OCI-LY7 (cell line): ENCODE data around the gene FRAS1.

Source experiments
- EZH2phosphoT487 ChIP-seq: fragments of 200-600 bp; sonication (generic); IDR thresholded peaks from 2 replicates; pipeline ENCODE4 v1.6.1; 2018; ENCODE audit warnings: low read depth, borderline replicate concordance, mild to moderate bottlenecking, mixed run types, antibody characterized with exemption, low read length, moderate library complexity, mixed read lengths
- TF ChIP-seq, protein P1 (sequence below): fragments of 200-600 bp; sonication (generic); conservative IDR thresholded peaks from 2 replicates; pipeline ENCODE4 v1.5.1; 2014; ENCODE audit warnings: mild to moderate bottlenecking, antibody characterized with exemption, low read length, moderate library complexity, mixed read lengths

DNA sequence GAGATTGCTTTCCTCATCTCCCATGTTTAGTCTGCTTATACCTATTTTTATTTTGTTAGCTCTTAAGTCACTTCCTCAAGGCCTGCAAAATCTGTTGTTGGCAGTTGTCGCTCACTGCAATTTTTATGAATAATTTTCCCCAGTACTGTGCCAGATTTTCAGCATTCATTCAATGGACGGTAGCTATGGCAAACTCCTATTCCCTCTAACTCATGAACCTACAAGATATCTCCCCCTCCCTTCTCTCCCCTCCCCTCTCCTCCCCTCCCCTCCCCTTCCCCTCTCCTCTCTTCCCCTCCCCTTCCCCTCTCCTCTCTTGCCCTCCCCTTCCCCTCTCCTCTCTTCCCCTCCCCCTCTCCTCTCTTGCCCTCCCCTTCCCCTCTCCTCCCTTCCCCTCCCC, 160.4 kb downstream of the FRAS1 start:
- TF ChIP-seq, protein P1, sequence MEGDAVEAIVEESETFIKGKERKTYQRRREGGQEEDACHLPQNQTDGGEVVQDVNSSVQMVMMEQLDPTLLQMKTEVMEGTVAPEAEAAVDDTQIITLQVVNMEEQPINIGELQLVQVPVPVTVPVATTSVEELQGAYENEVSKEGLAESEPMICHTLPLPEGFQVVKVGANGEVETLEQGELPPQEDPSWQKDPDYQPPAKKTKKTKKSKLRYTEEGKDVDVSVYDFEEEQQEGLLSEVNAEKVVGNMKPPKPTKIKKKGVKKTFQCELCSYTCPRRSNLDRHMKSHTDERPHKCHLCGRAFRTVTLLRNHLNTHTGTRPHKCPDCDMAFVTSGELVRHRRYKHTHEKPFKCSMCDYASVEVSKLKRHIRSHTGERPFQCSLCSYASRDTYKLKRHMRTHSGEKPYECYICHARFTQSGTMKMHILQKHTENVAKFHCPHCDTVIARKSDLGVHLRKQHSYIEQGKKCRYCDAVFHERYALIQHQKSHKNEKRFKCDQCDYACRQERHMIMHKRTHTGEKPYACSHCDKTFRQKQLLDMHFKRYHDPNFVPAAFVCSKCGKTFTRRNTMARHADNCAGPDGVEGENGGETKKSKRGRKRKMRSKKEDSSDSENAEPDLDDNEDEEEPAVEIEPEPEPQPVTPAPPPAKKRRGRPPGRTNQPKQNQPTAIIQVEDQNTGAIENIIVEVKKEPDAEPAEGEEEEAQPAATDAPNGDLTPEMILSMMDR = no peak
- TF ChIP-seq EZH2phosphoT487 = no peak
